Peyer's patch (tissue), 4 donors: ENCODE results near the gene DNAH12. TPM values are rescaled to one million over a fixed set of nuclear protein-coding genes. Genes with fewer than 3 reads are reported as not detected.

Experiments
- DNase-seq, 3 donors: peaks; one replicate each; pipeline ENCODE4 v3.0.0-alpha.2; 2017 to 2019
- H3K27ac ChIP-seq, 4 donors: fragments of 200-600 bp; sonication (generic); one replicate each; pipeline ENCODE4 v1.5.1; 2016 to 2019
- H3K27me3 ChIP-seq, 2 donors: fragments of 200-600 bp; sonication (generic); one replicate each; pipeline ENCODE4 v1.5.1; 2019
- H3K36me3 ChIP-seq, 3 donors: fragments of 200-600 bp; sonication (generic); one replicate each; pipeline ENCODE4 v1.5.1; 2016 to 2019
- H3K4me1 ChIP-seq, 4 donors: fragments of 200-600 bp; sonication (generic); one replicate each; pipeline ENCODE4 v1.5.1; 2016 to 2019
- H3K4me3 ChIP-seq, 4 donors: fragments of 200-600 bp; sonication (generic); 1 replicate in 3 of 4; 2 replicates in 1 of 4; pipeline ENCODE4 v1.5.1; 2016 to 2019; ENCODE audit warnings: mild to moderate bottlenecking in 1 of 4
- H3K9me3 ChIP-seq, 4 donors: fragments of 200-600 bp; sonication (generic); one replicate each; pipeline ENCODE4 v1.5.1; 2016 to 2019; ENCODE audit warnings: mild to moderate bottlenecking in 1 of 4
- POLR2A ChIP-seq, 2 donors: fragments of 450-650 bp; IDR thresholded peaks; one replicate each; pipeline ENCODE4 v1.5.1; 2017; ENCODE audit warnings: antibody characterized with exemption in 2 of 2, mild to moderate bottlenecking in 2 of 2, moderate library complexity in 2 of 2
- total RNA-seq, 4 donors: library from RNA; depleted of rRNA; stranded (reverse); fragments of >200 nt; gene quantifications; one replicate each; pipeline ENCODE4 v1.1.0, GENCODE V29; 2016
- TF ChIP-seq, protein P1 (sequence below), 6 experiments: fragments of 450-650 bp in 4 of 6; fragments of 200-600 bp in 2 of 6; sonication (generic) in 1 of 6; IDR thresholded peaks; one replicate each; pipeline ENCODE4 v1.5.1; 2017 to 2019; ENCODE audit warnings: antibody characterized with exemption in 6 of 6, mild to moderate bottlenecking in 3 of 6, moderate library complexity in 1 of 6

DNAH12 gene
- total RNA-seq, 4 donors from 2014 or later: 0.13 to 0.35 TPM; not detected in 2

DNA sequence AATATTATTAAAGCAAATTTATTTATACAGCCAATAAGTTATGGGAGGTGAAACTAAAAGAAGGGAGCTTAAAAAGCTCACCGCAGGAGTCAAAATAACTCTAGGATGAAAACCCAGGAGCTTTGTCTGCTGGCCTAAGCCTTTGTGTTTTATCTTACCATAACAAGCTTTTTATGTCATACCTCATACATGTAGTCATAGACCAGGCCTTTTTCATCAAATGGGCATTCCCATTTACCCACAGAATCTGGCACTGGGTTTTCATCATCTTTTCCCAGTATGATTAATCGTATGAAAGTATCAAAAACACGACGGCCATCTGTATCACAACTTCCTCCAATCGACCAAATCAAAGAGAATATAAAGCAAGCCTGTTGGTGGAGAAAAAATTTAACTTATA, 122.8 kb downstream of the DNAH12 start:
- no peaks in the 10 kb centered on the region for H3K9me3 ChIP-seq
- no peaks in the 10 kb centered on the region for H3K36me3 ChIP-seq
- H3K4me1 ChIP-seq: no peaks in the 10 kb centered on the region
- no peaks in the 10 kb centered on the region for H3K27me3 ChIP-seq
- DNase-seq: no peak
- TF ChIP-seq POLR2A (IDR thresholded peaks at IDR 0.05): no peak
- TF ChIP-seq, protein P1, sequence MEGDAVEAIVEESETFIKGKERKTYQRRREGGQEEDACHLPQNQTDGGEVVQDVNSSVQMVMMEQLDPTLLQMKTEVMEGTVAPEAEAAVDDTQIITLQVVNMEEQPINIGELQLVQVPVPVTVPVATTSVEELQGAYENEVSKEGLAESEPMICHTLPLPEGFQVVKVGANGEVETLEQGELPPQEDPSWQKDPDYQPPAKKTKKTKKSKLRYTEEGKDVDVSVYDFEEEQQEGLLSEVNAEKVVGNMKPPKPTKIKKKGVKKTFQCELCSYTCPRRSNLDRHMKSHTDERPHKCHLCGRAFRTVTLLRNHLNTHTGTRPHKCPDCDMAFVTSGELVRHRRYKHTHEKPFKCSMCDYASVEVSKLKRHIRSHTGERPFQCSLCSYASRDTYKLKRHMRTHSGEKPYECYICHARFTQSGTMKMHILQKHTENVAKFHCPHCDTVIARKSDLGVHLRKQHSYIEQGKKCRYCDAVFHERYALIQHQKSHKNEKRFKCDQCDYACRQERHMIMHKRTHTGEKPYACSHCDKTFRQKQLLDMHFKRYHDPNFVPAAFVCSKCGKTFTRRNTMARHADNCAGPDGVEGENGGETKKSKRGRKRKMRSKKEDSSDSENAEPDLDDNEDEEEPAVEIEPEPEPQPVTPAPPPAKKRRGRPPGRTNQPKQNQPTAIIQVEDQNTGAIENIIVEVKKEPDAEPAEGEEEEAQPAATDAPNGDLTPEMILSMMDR (IDR thresholded peaks at IDR 0.05): no peak
- no peak overlapping the region for H3K27ac ChIP-seq
- H3K4me3 ChIP-seq: no peak overlapping the region

DNA sequence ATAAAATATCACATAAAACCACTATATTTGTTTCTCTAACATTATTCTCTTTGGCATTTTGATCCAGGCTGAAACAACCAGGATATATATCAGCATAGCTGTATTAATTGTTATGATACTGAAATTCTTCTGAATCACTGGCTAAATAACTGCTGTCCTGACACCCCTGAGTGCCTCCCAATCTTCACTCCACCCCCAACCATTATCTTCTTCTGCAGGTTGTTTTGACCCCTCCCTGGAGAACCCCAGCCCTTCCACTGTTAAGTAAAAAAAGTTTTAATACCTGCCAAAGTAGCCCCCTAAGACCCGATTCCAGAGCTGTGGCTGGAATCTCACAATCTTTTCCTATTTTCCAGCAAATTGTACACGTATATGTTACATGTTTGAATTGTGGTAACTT, 124.1 kb downstream of the DNAH12 start:
- H3K4me3 ChIP-seq: no peak overlapping the region
- no peaks in the 10 kb centered on the region for H3K4me1 ChIP-seq
- no peak for DNase-seq
- no peak overlapping the region for H3K27ac ChIP-seq
- H3K36me3 ChIP-seq: no peaks in the 10 kb centered on the region
- no peaks in the 10 kb centered on the region for H3K27me3 ChIP-seq
- no peak for TF ChIP-seq POLR2A (IDR thresholded peaks at IDR 0.05)
- TF ChIP-seq, protein P1 (IDR thresholded peaks at IDR 0.05): no peak
- no peaks in the 10 kb centered on the region for H3K9me3 ChIP-seq

DNA sequence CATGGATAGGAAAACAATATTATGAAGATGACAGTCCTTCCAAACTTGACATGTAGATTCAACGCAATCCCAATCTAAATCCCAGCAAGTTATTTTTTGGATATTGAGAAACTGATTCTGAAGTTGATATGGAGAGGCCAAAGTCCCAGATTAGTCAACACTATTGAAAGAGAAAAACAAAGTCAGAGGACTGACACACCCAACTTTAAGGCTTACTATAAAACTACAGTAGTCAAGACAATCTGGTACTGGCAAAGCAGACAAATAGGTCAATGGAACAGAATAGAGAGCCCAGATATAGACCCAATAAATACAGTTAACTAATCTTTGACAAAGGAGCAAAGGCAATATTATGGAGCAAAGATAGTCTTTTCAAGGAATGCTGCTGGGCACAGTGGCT, 132.4 kb downstream of the DNAH12 start:
- Histone ChIP-seq H3K36me3 (no peaks in the 10 kb centered on the region), H3K4me1 (no peaks in the 10 kb centered on the region), H3K9me3 (no peaks in the 10 kb centered on the region), H3K27me3 (no peaks in the 10 kb centered on the region), H3K4me3 (no peak overlapping the region), H3K27ac (no peak overlapping the region)
- TF ChIP-seq, protein P1 (IDR thresholded peaks at IDR 0.05): no peak
- TF ChIP-seq POLR2A (IDR thresholded peaks at IDR 0.05): no peak
- DNase-seq: no peak

DNA sequence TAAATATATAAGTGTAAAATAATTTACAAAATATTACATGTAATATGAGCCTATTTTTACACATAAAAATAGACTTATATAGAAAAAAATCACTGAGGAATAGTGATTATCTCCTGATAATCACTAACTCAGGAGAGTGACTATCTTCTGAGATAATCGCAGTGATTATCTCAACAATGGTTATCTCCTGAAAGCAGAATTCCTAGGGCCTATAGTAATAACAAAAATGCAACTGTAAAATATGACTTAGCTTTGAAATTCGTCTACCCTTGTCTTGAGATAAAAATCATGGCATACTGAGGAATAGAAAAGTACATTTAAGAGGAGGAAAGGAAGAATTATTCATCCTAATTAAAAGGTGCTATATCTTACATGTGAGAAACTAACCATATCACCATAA, 134.7 kb downstream of the DNAH12 start:
- no peak overlapping the region for H3K4me3 ChIP-seq
- no peak for TF ChIP-seq POLR2A (IDR thresholded peaks at IDR 0.05)
- TF ChIP-seq, protein P1 (IDR thresholded peaks at IDR 0.05): no peak

DNA sequence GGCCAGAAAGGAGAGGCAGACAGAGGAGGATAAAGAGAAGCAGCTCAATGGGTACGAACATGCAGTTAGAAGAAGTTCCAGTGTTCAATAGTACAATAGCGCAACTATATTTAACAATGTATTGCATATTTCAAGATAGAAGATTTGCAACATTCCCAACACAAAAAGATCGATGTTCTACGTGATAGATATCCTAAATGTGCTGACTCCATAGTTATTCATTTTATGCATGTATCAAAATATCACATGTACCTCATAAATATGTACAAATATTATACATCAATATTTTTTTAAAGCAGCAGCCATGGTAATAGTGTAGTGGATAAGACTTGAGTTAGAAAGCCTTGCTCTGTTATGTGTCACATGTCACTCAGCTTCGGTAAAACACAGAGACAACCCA, 141.5 kb downstream of the DNAH12 start:
- H3K4me1 ChIP-seq: no peaks in the 10 kb centered on the region
- no peaks in the 10 kb centered on the region for H3K36me3 ChIP-seq
- H3K27ac ChIP-seq: no peak overlapping the region
- DNase-seq: no peak
- H3K4me3 ChIP-seq: no peak overlapping the region
- H3K27me3 ChIP-seq: no peaks in the 10 kb centered on the region
- no peaks in the 10 kb centered on the region for H3K9me3 ChIP-seq
- TF ChIP-seq POLR2A (IDR thresholded peaks at IDR 0.05): no peak
- TF ChIP-seq, protein P1 (IDR thresholded peaks at IDR 0.05): no peak

More for the DNA sequence above, 134.7 kb downstream of the DNAH12 start:
- no peaks in the 10 kb centered on the region for H3K9me3 ChIP-seq
- H3K36me3 ChIP-seq: no peaks in the 10 kb centered on the region
- no peaks in the 10 kb centered on the region for H3K27me3 ChIP-seq
- no peaks in the 10 kb centered on the region for H3K4me1 ChIP-seq
- DNase-seq: no peak
- no peak overlapping the region for H3K27ac ChIP-seq
